Measurements from ENCODE around the gene AHRR. TPM values are rescaled to one million over a fixed set of nuclear protein-coding genes. Genes with fewer than 3 reads are reported as not detected.

The AHRR gene
- total and polyA plus RNA-seq, 10 of the 15 experiments (the other 5 are each of a cell fraction or from before 2014, with no cell fraction given), result 0.90 to 35.2 (median 19.2) TPM

GRCh38 chr5:399296-400281 lies 78.1 kb downstream of the AHRR start:
- H3K4me1 ChIP-seq (ENCODE audit: control insufficient read depth, insufficient read depth, low read length), result peaks cover 56% of the 10 kb centered on the region
- no peaks in the 10 kb centered on the region for H3K27me3 ChIP-seq (replicated peaks in 1 of 2; ENCODE audit: control insufficient read depth in 2 of 2, insufficient read depth in 2 of 2, low read length in 1 of 2)
- TSS peak; percentile 99 for BruUV-seq (replicated peaks)
- FAIRE-seq, result peak; percentile 96
- RAD21 ChIA-PET (ENCODE audit: unreplicated experiment), result interaction anchor here (1.0 to 2.8 kb wide), 3 partner anchors 25 to 83 kb away, joined by 8 to 10 read pairs (median 9); no protein-coding TSS in a partner anchor
- intact Hi-C loops (cut with micrococcal nuclease; ENCODE audit: unreplicated experiment), result no loop called here
- peaks cover 5% of the 10 kb centered on the region; the same call in 2 of the 3 replicates for H3K9me3 ChIP-seq (replicated peaks; ENCODE audit: control insufficient read depth, insufficient read depth, low read length)
- no peaks in the 10 kb centered on the region; the same call in none of the 2 replicates for H3K79me2 ChIP-seq (ENCODE audit: control insufficient read depth, insufficient read depth, low read length)
- 28% methylated on average over 44 of the region's 45 CpGs for WGBS (ENCODE audit: insufficient coverage, insufficient replicate concordance, low lambda C conversion rate, missing lambda C conversion rate)
- peak overlapping the region; percentile 68 for H3K9ac ChIP-seq (ENCODE audit: control insufficient read depth, insufficient read depth, low read length)
- peak overlapping the region; percentile 46 for H2AFZ ChIP-seq (ENCODE audit: control insufficient read depth, low read depth, low read length)
- CTCF ChIA-PET, result interaction anchor here (0.6 to 1.1 kb wide), 2 partner anchors 31 to 53 kb away, joined by 3 to 4 read pairs; no protein-coding TSS in a partner anchor
- in situ Hi-C loops (cut with MboI), result no loop called here
- POLR2A ChIA-PET, result interaction anchor here (1.1 to 1.6 kb wide), 2 partner anchors 25 to 27 kb away, joined by 3 to 5 read pairs; no protein-coding TSS in a partner anchor
- peak; percentile 49 for DNase-seq (ENCODE audit: low read depth, low spot score)
- peaks cover 3 to 20% of the 10 kb centered on the region in 2 experiments; a peak in 3 of 4 replicates for H3K36me3 ChIP-seq (ENCODE audit: control insufficient read depth in 2 of 2, insufficient read depth in 2 of 2, low read length in 1 of 2)
- no peak overlapping the region for H3K4me3 ChIP-seq
- H3K4me2 ChIP-seq (ENCODE audit: control insufficient read depth, insufficient read depth), result peak overlapping the region; percentile 74
- SMC1A ChIA-PET (ENCODE audit: uncharacterized antibody, unreplicated experiment), result interaction anchor here (0.7 to 1.6 kb wide), 6 partner anchors 25 to 80 kb away, joined by 3 to 5 read pairs (median 4); no protein-coding TSS in a partner anchor
- peak overlapping the region; percentile 95 for H3K27ac ChIP-seq (ENCODE audit: control insufficient read depth, insufficient read depth)
- ATAC-seq, result peak; percentile 87
- H4K20me1 ChIP-seq (ENCODE audit: control insufficient read depth, insufficient read depth), result no peaks in the 10 kb centered on the region
- TF ChIP-seq, protein P1, sequence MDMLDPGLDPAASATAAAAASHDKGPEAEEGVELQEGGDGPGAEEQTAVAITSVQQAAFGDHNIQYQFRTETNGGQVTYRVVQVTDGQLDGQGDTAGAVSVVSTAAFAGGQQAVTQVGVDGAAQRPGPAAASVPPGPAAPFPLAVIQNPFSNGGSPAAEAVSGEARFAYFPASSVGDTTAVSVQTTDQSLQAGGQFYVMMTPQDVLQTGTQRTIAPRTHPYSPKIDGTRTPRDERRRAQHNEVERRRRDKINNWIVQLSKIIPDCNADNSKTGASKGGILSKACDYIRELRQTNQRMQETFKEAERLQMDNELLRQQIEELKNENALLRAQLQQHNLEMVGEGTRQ (IDR thresholded peaks at IDR 0.05; ENCODE audit: borderline replicate concordance, low read depth, low read length), result no peak
- peak; percentile 84; the same call in 1 of the 2 replicates for TF ChIP-seq RCOR1 (conservative IDR thresholded peaks at IDR 0.05; ENCODE audit: low read depth, low read length)
- TF ChIP-seq JUNB (IDR thresholded peaks at IDR 0.05), result no peak
- TF ChIP-seq CEBPZ (IDR thresholded peaks at IDR 0.05; ENCODE audit: low read depth, low read length), result no peak
- 0 out of 2 replicates have a peak, but pooled peaks have one; percentile 59 for TF ChIP-seq TARDBP (IDR thresholded peaks at IDR 0.05; ENCODE audit: borderline replicate concordance)
- no peak for TF ChIP-seq SUPT20H (IDR thresholded peaks at IDR 0.05; ENCODE audit: borderline replicate concordance, control insufficient read depth, low read depth, low read length)
- 0 out of 2 replicates have a peak, but pooled peaks have one; percentile 81 for TF ChIP-seq STAT3 (IDR thresholded peaks at IDR 0.05; ENCODE audit: low read depth, low read length)
- peak; percentile 42; the same call in 1 of the 2 replicates for TF ChIP-seq TAF1 (IDR thresholded peaks at IDR 0.05; ENCODE audit: borderline replicate concordance, low read depth, low read length)
- TF ChIP-seq POLR2AphosphoS2 (IDR thresholded peaks at IDR 0.05; ENCODE audit: low read depth, low read length), result no peak
- no peak; the same call in none of the 2 replicates for TF ChIP-seq TCF7 (IDR thresholded peaks at IDR 0.05; ENCODE audit: borderline replicate concordance)
- TF ChIP-seq SPI1 (IDR thresholded peaks at IDR 0.05; ENCODE audit: borderline replicate concordance, insufficient read depth, low read depth, low read length), result peak; percentile 56
- TF ChIP-seq EZH2 (IDR thresholded peaks at IDR 0.05; ENCODE audit: borderline replicate concordance, control insufficient read depth, low read depth, low read length), result no peak
- no peak for TF ChIP-seq JUND (IDR thresholded peaks at IDR 0.05; ENCODE audit: low read depth, low read length)
- TF ChIP-seq GABPA (IDR thresholded peaks at IDR 0.05; ENCODE audit: low read depth), result no peak
- TF ChIP-seq ZNF384 (IDR thresholded peaks at IDR 0.05; ENCODE audit: borderline replicate concordance, low read depth, low read length), result no peak
- TF ChIP-seq HDGF (IDR thresholded peaks at IDR 0.05), result no peak
- TF ChIP-seq SMARCA5 (IDR thresholded peaks at IDR 0.05), result peak; percentile 96
- TF ChIP-seq MAX (IDR thresholded peaks at IDR 0.05; ENCODE audit: low read depth, low read length), result peak; percentile 72; the same call in 1 of the 2 replicates

Measured in GM12878 (cell line).